Liver (tissue), 9 donors: ENCODE measurements around the gene CAP1. TPM values are rescaled to one million over a fixed set of nuclear protein-coding genes. Genes with fewer than 3 reads are reported as not detected.

Experiments
- DNase-seq: peaks from one replicate; pipeline ENCODE4 v3.0.0-alpha.2; 2017; ENCODE audit warnings: low spot score
- H3K27ac ChIP-seq, 2 donors: one replicate each; pipeline ENCODE4 v1.7.0; 2013; ENCODE audit warnings: inconsistent platforms in 2 of 2, low read length in 2 of 2, control low read depth in 1 of 2, low read depth in 1 of 2, mild to moderate bottlenecking in 1 of 2
- H3K27me3 ChIP-seq, 4 donors: one replicate each; pipeline versions ENCODE4 v1.6.1 to v1.7.0; 2013; ENCODE audit warnings: low read length in 3 of 4, inconsistent platforms in 1 of 4, mild to moderate bottlenecking in 1 of 4, moderate library complexity in 1 of 4; ENCODE audit not compliant: control insufficient read depth in 4 of 4, insufficient read depth in 4 of 4
- H3K36me3 ChIP-seq, 4 donors: one replicate each; pipeline versions ENCODE4 v1.6.1 to v1.7.0; 2013; ENCODE audit warnings: low read length in 3 of 4, mild to moderate bottlenecking in 3 of 4, low read depth in 1 of 4, moderate library complexity in 1 of 4; ENCODE audit not compliant: control insufficient read depth in 4 of 4, insufficient read depth in 3 of 4
- H3K4me1 ChIP-seq, 4 donors: one replicate each; pipeline versions ENCODE4 v1.6.1 to v1.7.0; 2013; ENCODE audit warnings: low read length in 3 of 4, mild to moderate bottlenecking in 3 of 4, moderate library complexity in 1 of 4; ENCODE audit not compliant: control insufficient read depth in 4 of 4, insufficient read depth in 4 of 4
- H3K4me3 ChIP-seq, 3 donors: one replicate each; pipeline versions ENCODE4 v1.6.1 to v1.7.0; 2013; ENCODE audit warnings: low read length in 3 of 3, control low read depth in 1 of 3, low read depth in 1 of 3, mild to moderate bottlenecking in 1 of 3
- H3K9ac ChIP-seq, 2 donors: one replicate each; pipeline ENCODE4 v1.7.0; 2013; ENCODE audit warnings: low read length in 2 of 2, mild to moderate bottlenecking in 2 of 2, moderate library complexity in 2 of 2, control low read depth in 1 of 2, low read depth in 1 of 2
- H3K9me3 ChIP-seq, 4 donors: one replicate each; pipeline versions ENCODE4 v1.6.1 to v1.7.0; 2013; ENCODE audit warnings: low read length in 3 of 4; ENCODE audit not compliant: control insufficient read depth in 4 of 4
- ATF3 ChIP-seq: IDR thresholded peaks from 2 replicates; pipeline ENCODE4 v1.6.1; 2016; ENCODE audit warnings: antibody characterized with exemption
- CTCF ChIP-seq: fragments of 150-350 bp; IDR thresholded peaks from 2 replicates; pipeline ENCODE4 v1.5.1; 2017; ENCODE audit warnings: improper control_type of control experiment, low read depth, low read length; ENCODE audit not compliant: missing input control
- FOXA1 ChIP-seq: IDR thresholded peaks from 2 replicates; pipeline ENCODE4 v1.6.1; 2016; ENCODE audit warnings: antibody characterized with exemption
- GABPA ChIP-seq, 2 donors: IDR thresholded peaks in 1 of 2; conservative IDR thresholded peaks in 1 of 2; 2 replicates each; pipeline ENCODE4 v1.6.1; 2016; ENCODE audit warnings: antibody characterized with exemption in 2 of 2, mild to moderate bottlenecking in 1 of 2, moderate library complexity in 1 of 2
- HNF4A ChIP-seq, 2 donors: conservative IDR thresholded peaks; 2 replicates each; pipeline ENCODE4 v1.6.1; 2016; ENCODE audit warnings: antibody characterized with exemption in 2 of 2, mild to moderate bottlenecking in 2 of 2
- HNF4G ChIP-seq: IDR thresholded peaks from 2 replicates; pipeline ENCODE4 v1.6.1; 2016; ENCODE audit warnings: antibody characterized with exemption
- JUND ChIP-seq, 2 donors: IDR thresholded peaks; 2 replicates each; pipeline ENCODE4 v1.6.1; 2016; ENCODE audit warnings: antibody characterized with exemption in 2 of 2
- MAX ChIP-seq: IDR thresholded peaks from 2 replicates; pipeline ENCODE4 v1.6.1; 2016; ENCODE audit warnings: antibody characterized with exemption
- NR2F2 ChIP-seq: IDR thresholded peaks from 2 replicates; pipeline ENCODE4 v1.6.1; 2016; ENCODE audit warnings: antibody characterized with exemption
- RAD21 ChIP-seq, 2 donors: IDR thresholded peaks; 2 replicates each; pipeline ENCODE4 v1.6.1; 2016; ENCODE audit warnings: antibody characterized with exemption in 2 of 2, mild to moderate bottlenecking in 2 of 2
- REST ChIP-seq: IDR thresholded peaks from 2 replicates; pipeline ENCODE4 v1.6.1; 2016; ENCODE audit warnings: antibody characterized with exemption, mild to moderate bottlenecking
- RXRA ChIP-seq, 2 donors: IDR thresholded peaks; 2 replicates each; pipeline ENCODE4 v1.6.1; 2017 to 2018; ENCODE audit warnings: antibody characterized with exemption in 2 of 2, mild to moderate bottlenecking in 1 of 2
- SP1 ChIP-seq: IDR thresholded peaks from 2 replicates; pipeline ENCODE4 v1.6.1; 2018; ENCODE audit warnings: antibody characterized with exemption, mild to moderate bottlenecking
- TAF1 ChIP-seq: conservative IDR thresholded peaks from 2 replicates; pipeline ENCODE4 v1.6.1; 2016; ENCODE audit warnings: antibody characterized with exemption, mild to moderate bottlenecking
- ZBTB33 ChIP-seq: IDR thresholded peaks from 2 replicates; pipeline ENCODE4 v1.6.1; 2016; ENCODE audit warnings: antibody characterized with exemption
- WGBS: extraction: QIAGEN DNeasy Blood & Tissue Kit; methylation state at CpG from one replicate; pipeline ENCODE4 v1.1.7; 2013; 5-methylcytosine and 5-hydroxymethylcytosine counted together
- polyA plus RNA-seq, 2 donors: library from polyadenylated mRNA; stranded (reverse) in 1 of 2; unstranded in 1 of 2; fragments of 200-250 nt in 1 of 2; fragments of >200 nt in 1 of 2; fragmentation: Nextera tagmentation in 1 of 2; extraction: Ambion mirVana in 1 of 2; gene quantifications; one replicate each; pipeline versions ENCODE4 v1.2.1 to v1.2.3, GENCODE V29; 2013 to 2015
- total RNA-seq, 2 donors: library from RNA; depleted of rRNA; stranded (reverse); fragments of >200 nt; gene quantifications; one replicate each; pipeline ENCODE4 v1.2.3, GENCODE V29; 2014
- donor health status: healthy.
- donor health status: healthy.
- donor health status: healthy.
- donor health status: healthy.
- donor health status: healthy.

CAP1 gene
- total and polyA plus RNA-seq, 4 donors = 75.5 to 105 (median 84.6) TPM

GRCh38 chr1:40102038-40102437 is 61.5 kb downstream of the CAP1 start:
- peaks cover 0 to 5% (median 1%) of the 10 kb centered on the region in 4 donors for H3K9me3 ChIP-seq
- 59% methylated on average over 1 of the region's 1 CpG for WGBS
- no peak for DNase-seq
- H3K4me1 ChIP-seq = peaks cover 0 to 7% (median 3%) of the 10 kb centered on the region in 4 donors
- H3K36me3 ChIP-seq = no peaks in the 10 kb centered on the region
- no peaks in the 10 kb centered on the region for H3K27me3 ChIP-seq
- no peak overlapping the region for H3K27ac ChIP-seq
- TF ChIP-seq JUND (IDR thresholded peaks at IDR 0.05) (no peak), REST (no peak), ZBTB33 (no peak), TAF1 (no peak), NR2F2 (no peak), HNF4G (no peak), MAX (no peak), SP1 (no peak), HNF4A (conservative IDR thresholded peaks at IDR 0.05) (no peak), RAD21 (IDR thresholded peaks at IDR 0.05) (no peak), ATF3 (no peak)
- no peak overlapping the region for H3K4me3 ChIP-seq
- H3K9ac ChIP-seq = no peak overlapping the region

GRCh38 chr1:40102896-40103295 is 62.4 kb downstream of the CAP1 start:
- no peak for DNase-seq
- no peak for TF ChIP-seq NR2F2
- no peak for TF ChIP-seq HNF4G
- no peak for TF ChIP-seq CTCF
- no peak for TF ChIP-seq RAD21 (IDR thresholded peaks at IDR 0.05)
- no peak for TF ChIP-seq GABPA (IDR thresholded peaks at IDR 0.05 in 1 of 2, conservative IDR thresholded peaks at IDR 0.05 in 1 of 2)
- TF ChIP-seq REST = no peak
- no peak for TF ChIP-seq TAF1
- TF ChIP-seq RXRA (IDR thresholded peaks at IDR 0.05) = no peak
- TF ChIP-seq MAX = no peak
- TF ChIP-seq FOXA1 = no peak
- no peak for TF ChIP-seq SP1
- WGBS = 83% methylated on average over 3 of the region's 3 CpGs

More at GRCh38 chr1:40102896-40103295, 62.4 kb downstream of the CAP1 start:
- peak overlapping the region in 1 of 3 donors; percentile 26 for H3K4me3 ChIP-seq
- H3K36me3 ChIP-seq = no peaks in the 10 kb centered on the region
- peaks cover 0 to 5% (median 1%) of the 10 kb centered on the region in 4 donors for H3K9me3 ChIP-seq
- H3K4me1 ChIP-seq = no peaks in the 10 kb centered on the region
- no peak overlapping the region for H3K27ac ChIP-seq
- H3K27me3 ChIP-seq = no peaks in the 10 kb centered on the region
- no peak overlapping the region for H3K9ac ChIP-seq
